ENCODE measurements around the gene MGAM2. TPM values are rescaled to one million over a fixed set of nuclear protein-coding genes. Genes with fewer than 3 reads are reported as not detected.

Gene MGAM2
- total RNA-seq, 1 experiment from 2014 or later, result 0.10 TPM

GRCh38 chr7:142250705-142251104 is 139.2 kb downstream of the MGAM2 start:
- intact Hi-C loops (cut with micrococcal nuclease; ENCODE audit: unreplicated experiment) (no loop called here), in situ Hi-C loops (cut with HindIII; ENCODE audit: low pct_unique_long_range_greater_than_20kb, low sequenced_read_pairs) (no loop called here)
- H3K27ac ChIP-seq (ENCODE audit: low read length), result no peak overlapping the region
- no peaks in the 10 kb centered on the region for H3K27me3 ChIP-seq (ENCODE audit: control insufficient read depth, insufficient read depth, low read length)
- no peak overlapping the region for H3K4me3 ChIP-seq (ENCODE audit: low read depth in 2 of 2, low read length in 2 of 2)
- DNase-seq (ENCODE audit: low read depth, low spot score), result no peak
- H3K4me1 ChIP-seq (ENCODE audit: control insufficient read depth, insufficient read depth, low read length), result no peaks in the 10 kb centered on the region
- no peaks in the 10 kb centered on the region for H3K36me3 ChIP-seq (ENCODE audit: control insufficient read depth, insufficient read depth, low read length)
- CTCF ChIA-PET, result no interaction called here
- H3K9me3 ChIP-seq (ENCODE audit: control insufficient read depth, insufficient read depth, low read depth, low read length), result no peaks in the 10 kb centered on the region
- POLR2A ChIA-PET, result no interaction called here
- no TSS peak for BruUV-seq (replicated peaks)
- TF ChIP-seq REST (IDR thresholded peaks at IDR 0.05; ENCODE audit: insufficient read depth in 1 of 2, low read depth in 2 of 2, low read length in 1 of 2) (no peak), POLR2AphosphoS5 (IDR thresholded peaks at IDR 0.05; ENCODE audit: low read depth, low read length) (no peak), TCF7L2 (IDR thresholded peaks at IDR 0.05; ENCODE audit: low read depth, low read length) (no peak), CTCF (IDR thresholded peaks at IDR 0.05) (no peak), SIN3A (IDR thresholded peaks at IDR 0.05; ENCODE audit: borderline replicate concordance, insufficient read depth, low read depth, low read length) (no peak)
- no peak for ATAC-seq

GRCh38 chr7:142257958-142258357 is 146.4 kb downstream of the MGAM2 start, which contains the start of gene PRSS58:
TSS of gene PRSS58 (minus strand) at chr7:142258058. CDS start at chr7:142257707, 351 bp downstream.
- intact Hi-C loops (cut with micrococcal nuclease; ENCODE audit: unreplicated experiment) (no loop called here), in situ Hi-C loops (cut with HindIII; ENCODE audit: low pct_unique_long_range_greater_than_20kb, low sequenced_read_pairs) (no loop called here)
- ATAC-seq (no peak), DNase-seq (ENCODE audit: low read depth, low spot score) (no peak)
- no peaks in the 10 kb centered on the region for H3K9me3 ChIP-seq (ENCODE audit: control insufficient read depth, insufficient read depth, low read depth, low read length)
- ChIA-PET POLR2A (no interaction called here), CTCF (no interaction called here)
- H3K36me3 ChIP-seq (ENCODE audit: control insufficient read depth, insufficient read depth, low read length), result no peaks in the 10 kb centered on the region
- H3K27me3 ChIP-seq (ENCODE audit: control insufficient read depth, insufficient read depth, low read length), result no peaks in the 10 kb centered on the region
- TF ChIP-seq POLR2AphosphoS5 (IDR thresholded peaks at IDR 0.05; ENCODE audit: low read depth, low read length) (no peak), REST (IDR thresholded peaks at IDR 0.05; ENCODE audit: insufficient read depth in 1 of 2, low read depth in 2 of 2, low read length in 1 of 2) (no peak), TCF7L2 (IDR thresholded peaks at IDR 0.05; ENCODE audit: low read depth, low read length) (no peak), CTCF (IDR thresholded peaks at IDR 0.05) (no peak), SIN3A (IDR thresholded peaks at IDR 0.05; ENCODE audit: borderline replicate concordance, insufficient read depth, low read depth, low read length) (no peak)
- BruUV-seq (replicated peaks), result no TSS peak
- no peak within 1 kb of the TSS for H3K27ac ChIP-seq (ENCODE audit: low read length)
- H3K4me1 ChIP-seq (ENCODE audit: control insufficient read depth, insufficient read depth, low read length), result no peaks in the 10 kb centered on the region
- no peak within 1 kb of the TSS for H3K4me3 ChIP-seq (ENCODE audit: low read depth in 2 of 2, low read length in 2 of 2)

Data from Panc1 (cell line).